ENCODE results near the gene KLHL22.
A peak's percentile ranks its signal among the peaks of the same experiment; 100 is the strongest.

The KLHL22 gene

GRCh38 chr22:20407829-20408228, 87.8 kb downstream of the KLHL22 start:
- peak in 1 of 10 donors; percentile 62 for DNase-seq
- intact Hi-C loops (cut with DNase I), result no loop called here

GRCh38 chr22:20406686-20407408, 88.7 kb downstream of the KLHL22 start:
- intact Hi-C loops (cut with DNase I), result no loop called here
- peak in 1 of 10 donors; percentile 57 for DNase-seq

DNA sequence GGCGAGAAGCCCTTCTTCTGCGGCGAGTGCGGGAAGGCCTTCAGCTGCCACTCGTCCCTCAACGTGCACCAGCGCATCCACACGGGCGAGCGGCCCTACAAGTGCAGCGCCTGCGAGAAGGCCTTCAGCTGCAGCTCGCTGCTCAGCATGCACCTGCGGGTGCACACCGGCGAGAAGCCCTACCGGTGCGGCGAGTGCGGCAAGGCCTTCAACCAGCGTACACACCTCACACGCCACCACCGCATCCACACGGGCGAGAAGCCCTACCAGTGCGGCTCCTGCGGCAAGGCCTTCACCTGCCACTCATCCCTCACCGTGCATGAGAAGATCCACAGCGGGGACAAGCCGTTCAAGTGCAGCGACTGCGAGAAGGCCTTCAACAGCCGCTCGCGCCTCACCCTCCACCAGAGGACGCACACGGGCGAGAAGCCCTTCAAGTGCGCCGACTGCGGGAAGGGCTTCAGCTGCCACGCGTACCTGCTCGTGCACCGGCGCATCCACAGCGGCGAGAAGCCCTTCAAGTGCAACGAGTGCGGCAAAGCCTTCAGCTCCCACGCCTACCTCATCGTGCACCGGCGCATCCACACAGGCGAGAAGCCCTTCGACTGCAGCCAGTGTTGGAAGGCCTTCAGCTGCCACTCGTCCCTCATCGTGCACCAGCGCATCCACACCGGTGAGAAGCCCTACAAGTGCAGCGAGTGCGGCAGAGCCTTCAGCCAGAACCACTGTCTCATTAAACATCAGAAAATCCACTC, 89.5 kb downstream of the KLHL22 start:
- intact Hi-C loops (cut with DNase I), result no loop called here

GRCh38 chr22:20405291-20405930, 90.2 kb downstream of the KLHL22 start:
- DNase-seq, result no peak
- intact Hi-C loops (cut with DNase I), result no loop called here

More for the DNA sequence above, 89.5 kb downstream of the KLHL22 start:
- peak in 1 of 10 donors; percentile 77 for DNase-seq

- DNase-seq, result peak in 1 of 10 donors; percentile 37
- intact Hi-C loops (cut with DNase I), result no loop called here
These were observed 90.7 kb downstream of the KLHL22 start for GRCh38 chr22:20404881-20405280.

GRCh38 chr22:20403779-20404140, 91.8 kb downstream of the KLHL22 start:
- DNase-seq, result no peak
- intact Hi-C loops (cut with DNase I), result no loop called here

DNA sequence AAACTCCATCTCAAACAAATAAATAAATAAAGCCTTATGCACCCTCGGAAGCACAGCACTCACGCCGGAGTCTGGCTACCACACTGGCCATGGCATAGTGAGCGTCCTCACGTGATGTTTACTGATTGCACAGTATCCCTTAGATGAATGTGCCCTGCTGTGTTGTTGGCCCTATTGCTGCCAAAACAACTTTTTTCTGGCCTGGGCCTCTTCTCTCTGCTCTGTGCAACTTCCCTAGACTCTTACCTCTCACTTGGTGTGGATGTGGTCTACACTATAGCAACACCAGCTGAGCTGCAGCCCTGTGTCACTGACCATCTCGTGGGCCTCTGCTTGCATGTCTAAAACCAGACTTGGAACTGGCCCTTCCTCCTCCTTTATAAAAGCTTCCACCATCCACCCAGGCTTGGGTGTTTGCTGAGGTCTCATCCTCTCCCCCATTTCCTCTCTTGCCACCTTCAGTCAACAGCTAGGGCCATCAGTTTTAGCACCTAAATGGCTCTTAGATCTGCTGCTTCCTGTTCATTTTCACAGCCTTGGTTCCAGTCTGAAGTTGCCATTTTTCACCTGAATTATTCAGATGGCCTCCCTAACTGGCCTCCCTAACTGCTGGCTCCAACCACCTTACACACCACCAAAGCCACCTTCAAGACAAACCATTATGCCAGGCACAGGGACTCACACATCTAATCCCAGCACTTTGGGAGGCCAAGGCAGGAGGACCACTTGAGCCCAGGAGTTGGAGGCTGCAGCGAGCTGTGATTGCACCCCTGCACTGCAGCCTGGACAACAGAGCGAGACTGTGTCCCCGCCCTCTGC, 92.4 kb downstream of the KLHL22 start:
- intact Hi-C loops (cut with DNase I), result no loop called here
- no peak for DNase-seq

- intact Hi-C loops (cut with DNase I), result no loop called here
- DNase-seq, result no peak
These were observed 94.1 kb downstream of the KLHL22 start for GRCh38 chr22:20401376-20402014.

GRCh38 chr22:20400606-20401375, 94.8 kb downstream of the KLHL22 start:
- intact Hi-C loops (cut with DNase I), result no loop called here
- DNase-seq, result peak in 1 of 10 donors; percentile 79

- DNase-seq, result no peak
- intact Hi-C loops (cut with DNase I), result no loop called here
These were observed 95.6 kb downstream of the KLHL22 start for GRCh38 chr22:20399866-20400605.

DNA sequence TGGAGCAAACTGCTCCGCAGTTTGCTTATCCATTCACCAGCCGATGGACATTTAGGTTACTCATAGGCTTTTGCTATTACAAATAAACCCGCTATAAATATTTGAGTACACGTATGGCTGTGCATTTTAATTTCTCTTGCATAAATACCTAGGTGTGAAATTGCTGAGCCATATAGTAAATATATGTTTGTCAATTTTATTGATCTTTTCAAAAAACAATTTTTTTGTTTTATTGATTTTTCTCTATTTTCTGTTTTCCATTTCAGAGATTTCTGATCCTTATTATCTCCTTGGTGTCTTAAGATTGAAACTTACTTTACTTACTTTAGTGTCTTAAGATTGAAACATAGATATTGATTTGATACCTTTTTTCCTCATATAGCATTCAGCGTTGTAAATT, 97.2 kb downstream of the KLHL22 start:
- intact Hi-C loops (cut with DNase I), result no loop called here
- no peak for DNase-seq

DNA sequence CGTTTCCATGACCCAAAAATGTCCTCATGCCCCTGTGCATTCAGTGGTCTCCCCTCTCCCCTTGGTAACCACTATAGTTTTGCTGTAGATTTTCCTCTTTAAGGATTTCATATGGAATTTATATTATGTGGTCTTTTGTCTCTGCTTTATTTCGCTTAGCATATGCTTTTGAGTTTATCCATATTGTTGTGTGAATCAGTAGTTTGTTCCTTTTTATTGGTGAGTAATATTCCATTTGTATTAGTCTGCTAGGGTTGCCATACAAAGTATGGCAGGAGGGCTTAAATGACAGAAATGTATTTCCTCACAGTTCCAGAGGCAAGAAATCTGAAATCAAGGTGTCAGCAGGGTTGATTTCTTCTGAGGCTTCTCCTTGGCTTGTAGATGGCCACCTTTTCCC, 98.1 kb downstream of the KLHL22 start:
- intact Hi-C loops (cut with DNase I), result no loop called here
- no peak for DNase-seq

DNA sequence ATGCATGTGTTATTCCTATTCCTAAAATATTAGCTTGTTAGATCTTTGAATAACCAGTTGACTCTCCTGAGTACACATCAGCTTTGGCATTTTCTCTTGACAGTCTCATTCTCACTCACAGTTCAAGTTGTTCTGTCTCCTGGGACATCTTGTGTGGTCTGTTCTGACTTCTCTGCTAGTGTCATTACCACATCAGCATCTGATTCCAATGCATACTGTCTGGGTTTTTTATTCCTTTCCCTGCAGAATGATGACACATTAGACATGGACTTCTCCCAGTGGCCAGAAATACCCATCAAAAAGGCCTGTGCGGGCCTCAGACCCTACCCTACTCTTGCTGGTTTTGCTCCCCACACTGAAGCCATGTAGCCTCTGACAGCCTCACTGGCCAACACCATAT, 99.0 kb downstream of the KLHL22 start:
- DNase-seq, result no peak
- intact Hi-C loops (cut with DNase I), result no loop called here

- intact Hi-C loops (cut with DNase I), result no loop called here
- no peak for DNase-seq
These were observed 99.7 kb downstream of the KLHL22 start for GRCh38 chr22:20395907-20396287.

DNA sequence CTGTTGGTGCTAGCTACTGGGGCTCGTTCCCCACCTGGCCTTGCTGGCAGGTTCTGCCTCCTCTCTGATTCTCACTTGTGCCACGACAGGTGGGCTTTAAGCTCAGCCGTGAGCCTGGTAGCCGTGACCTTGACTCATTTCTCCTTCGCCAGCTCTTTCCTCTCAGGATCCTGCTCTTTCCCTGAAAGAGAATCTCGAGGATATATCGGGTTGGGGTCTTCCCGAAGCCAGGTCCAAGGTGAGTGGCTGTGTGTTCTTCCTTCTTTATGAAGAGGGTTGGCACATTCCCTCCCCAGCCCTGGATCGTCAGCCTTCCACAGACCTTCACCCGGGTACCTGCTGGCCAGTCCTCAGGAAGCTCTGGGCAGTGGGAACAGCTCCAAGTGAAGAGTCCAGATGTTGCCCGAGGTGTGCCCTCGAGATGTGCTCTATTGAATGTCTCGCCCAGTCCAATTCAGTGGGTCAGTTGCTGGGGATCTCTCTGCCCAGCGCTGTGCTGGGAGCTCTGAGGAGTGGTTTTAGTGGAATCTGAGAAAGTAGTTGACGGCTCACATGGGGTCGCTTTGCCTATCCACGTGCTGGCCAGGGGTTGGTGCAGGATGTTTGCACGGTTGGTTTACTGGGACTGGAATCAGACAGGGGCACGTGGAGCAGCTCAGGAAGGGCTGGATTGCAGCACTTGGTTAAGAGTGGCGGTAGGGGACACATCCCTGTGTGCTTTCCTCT, 100.3 kb downstream of the KLHL22 start:
- no peak for DNase-seq
- intact Hi-C loops (cut with DNase I), result no loop called here

- DNase-seq, result peak; percentile 79 to 99 (median 90)
- intact Hi-C loops (cut with DNase I), result no loop called here
These were observed 101.7 kb downstream of the KLHL22 start, which contains the start of gene ZNF74 for GRCh38 chr22:20393705-20394476. Gene ZNF74 (plus strand): TSS chr22:20394151. CDS start chr22:20394629, 478 bp downstream.

DNA sequence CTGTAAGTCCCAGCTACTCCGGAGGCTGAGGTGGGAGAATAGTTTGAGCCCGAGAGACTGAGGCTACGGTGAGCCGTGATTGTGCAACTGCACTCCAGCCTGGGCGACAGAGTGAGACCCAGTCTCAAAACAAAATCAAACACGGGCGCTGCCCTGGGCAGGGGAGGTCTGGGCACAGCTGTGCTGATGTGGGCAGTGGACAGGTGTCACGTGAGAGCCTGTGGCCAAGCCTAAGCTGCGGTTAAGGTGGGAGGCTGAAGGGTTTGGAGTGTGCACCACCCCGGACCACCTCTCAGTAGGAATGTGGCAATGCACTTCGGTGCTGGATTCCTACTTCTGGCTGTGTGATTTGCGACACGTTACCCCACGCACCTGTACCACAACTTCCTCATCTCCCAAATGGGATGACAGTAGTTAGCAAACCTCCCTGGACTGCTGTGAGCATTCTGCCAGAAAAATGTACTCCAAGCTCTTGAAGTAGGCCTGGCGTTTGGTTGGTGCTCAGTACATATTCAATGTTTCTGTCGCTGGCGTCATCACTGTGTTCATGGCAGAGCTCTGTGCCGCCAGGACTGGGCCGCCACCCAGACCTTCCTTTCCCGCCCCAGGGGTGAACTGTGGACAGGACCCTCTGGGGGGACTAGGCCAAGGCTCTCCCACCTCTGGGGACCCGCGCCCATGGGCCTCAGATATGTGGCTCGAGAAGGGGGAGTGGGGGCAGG, 102.5 kb downstream of the KLHL22 start:
- intact Hi-C loops (cut with DNase I), result no loop called here
- DNase-seq, result peak in 1 of 10 donors; percentile 74
